Measurements from ENCODE around the gene LBH. TPM values are rescaled to one million over a fixed set of nuclear protein-coding genes. Genes with fewer than 3 reads are reported as not detected.
A peak's percentile ranks its signal among the peaks of the same experiment; 100 is the strongest.

The LBH gene
- total and polyA plus RNA-seq, 10 donors: 48.7 to 178 (median 116) TPM

- H3K27ac ChIP-seq: peak overlapping the region in 4 of 8 donors; percentile 33 to 65 (median 47)
- intact Hi-C loops (cut with DNase I; ENCODE audit: low total_unique reads): no loop called here
- WGBS, 5 donors: 47 to 65% (median 49%) methylated on average over 12 of the region's 12 CpGs
Measured at GRCh38 chr2:30293303-30293921, 62.1 kb downstream of the LBH start.

DNA sequence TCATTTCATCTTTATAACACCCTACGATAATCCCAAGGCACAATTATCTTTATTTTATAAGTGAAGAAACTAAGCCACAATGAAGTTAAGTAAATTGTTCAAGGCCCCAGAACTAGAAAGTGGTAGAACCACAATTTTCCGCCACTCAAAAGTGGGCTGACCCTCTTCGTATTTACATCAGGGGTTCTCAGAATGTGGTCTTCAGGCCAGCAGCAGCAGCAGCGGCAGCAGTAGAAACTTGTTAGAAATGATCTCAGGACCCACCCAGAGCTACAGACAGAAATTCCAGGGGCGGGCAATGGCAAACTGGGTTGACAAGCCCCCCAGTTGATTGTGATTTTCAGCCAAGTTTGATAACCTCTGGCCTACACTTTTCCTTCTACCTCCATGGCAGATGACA, 62.8 kb downstream of the LBH start:
- no peaks in the 10 kb centered on the region for H3K9me3 ChIP-seq
- H3K4me3 ChIP-seq: no peak overlapping the region
- H3K4me1 ChIP-seq: peaks cover 14 to 48% (median 19%) of the 10 kb centered on the region in 6 donors
- no peaks in the 10 kb centered on the region for H3K27me3 ChIP-seq (replicated peaks in 1 of 7)
- intact Hi-C loops (cut with DNase I; ENCODE audit: low total_unique reads): no loop called here
- no peaks in the 10 kb centered on the region for H3K36me3 ChIP-seq
- no peak for DNase-seq
- TF ChIP-seq POLR2A (IDR thresholded peaks at IDR 0.05) (no peak), POLR2AphosphoS5 (IDR thresholded peaks at IDR 0.05) (no peak)
- TF ChIP-seq, protein P1, sequence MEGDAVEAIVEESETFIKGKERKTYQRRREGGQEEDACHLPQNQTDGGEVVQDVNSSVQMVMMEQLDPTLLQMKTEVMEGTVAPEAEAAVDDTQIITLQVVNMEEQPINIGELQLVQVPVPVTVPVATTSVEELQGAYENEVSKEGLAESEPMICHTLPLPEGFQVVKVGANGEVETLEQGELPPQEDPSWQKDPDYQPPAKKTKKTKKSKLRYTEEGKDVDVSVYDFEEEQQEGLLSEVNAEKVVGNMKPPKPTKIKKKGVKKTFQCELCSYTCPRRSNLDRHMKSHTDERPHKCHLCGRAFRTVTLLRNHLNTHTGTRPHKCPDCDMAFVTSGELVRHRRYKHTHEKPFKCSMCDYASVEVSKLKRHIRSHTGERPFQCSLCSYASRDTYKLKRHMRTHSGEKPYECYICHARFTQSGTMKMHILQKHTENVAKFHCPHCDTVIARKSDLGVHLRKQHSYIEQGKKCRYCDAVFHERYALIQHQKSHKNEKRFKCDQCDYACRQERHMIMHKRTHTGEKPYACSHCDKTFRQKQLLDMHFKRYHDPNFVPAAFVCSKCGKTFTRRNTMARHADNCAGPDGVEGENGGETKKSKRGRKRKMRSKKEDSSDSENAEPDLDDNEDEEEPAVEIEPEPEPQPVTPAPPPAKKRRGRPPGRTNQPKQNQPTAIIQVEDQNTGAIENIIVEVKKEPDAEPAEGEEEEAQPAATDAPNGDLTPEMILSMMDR (IDR thresholded peaks at IDR 0.05 in 8 of 11, conservative IDR thresholded peaks at IDR 0.05 in 3 of 11): no peak
- H3K27ac ChIP-seq: peak overlapping the region in 1 of 8 donors; percentile 65
- 84 to 90% (median 89%) methylated on average over 5 of the region's 5 CpGs for WGBS, 5 donors

More at GRCh38 chr2:30293303-30293921, 62.1 kb downstream of the LBH start:
- H3K36me3 ChIP-seq: no peaks in the 10 kb centered on the region
- no peak overlapping the region for H3K4me3 ChIP-seq
- H3K9me3 ChIP-seq: no peaks in the 10 kb centered on the region
- peaks cover 20 to 49% (median 26%) of the 10 kb centered on the region in 6 donors for H3K4me1 ChIP-seq
- TF ChIP-seq, protein P1 (IDR thresholded peaks at IDR 0.05 in 8 of 11, conservative IDR thresholded peaks at IDR 0.05 in 3 of 11): no peak
- TF ChIP-seq POLR2A (IDR thresholded peaks at IDR 0.05) (no peak), POLR2AphosphoS5 (IDR thresholded peaks at IDR 0.05) (no peak)
- no peaks in the 10 kb centered on the region for H3K27me3 ChIP-seq (replicated peaks in 1 of 7)
- DNase-seq: no peak

- Histone ChIP-seq H3K27me3 (replicated peaks in 1 of 7) (no peaks in the 10 kb centered on the region), H3K27ac (no peak overlapping the region), H3K4me3 (no peak overlapping the region), H3K36me3 (no peaks in the 10 kb centered on the region), H3K9me3 (no peaks in the 10 kb centered on the region), H3K4me1 (peaks cover 8 to 52% (median 12%) of the 10 kb centered on the region in 6 donors)
- DNase-seq: no peak
- intact Hi-C loops (cut with DNase I; ENCODE audit: low total_unique reads): no loop called here
- TF ChIP-seq, protein P1 (IDR thresholded peaks at IDR 0.05 in 8 of 11, conservative IDR thresholded peaks at IDR 0.05 in 3 of 11): no peak
- TF ChIP-seq POLR2A (IDR thresholded peaks at IDR 0.05) (no peak), POLR2AphosphoS5 (IDR thresholded peaks at IDR 0.05) (no peak)
Measured at GRCh38 chr2:30296496-30296895, 65.2 kb downstream of the LBH start.

- Histone ChIP-seq H3K27ac (peak overlapping the region in 5 of 8 donors; percentile 1 to 46 (median 9)), H3K36me3 (no peaks in the 10 kb centered on the region), H3K27me3 (replicated peaks in 1 of 7) (no peaks in the 10 kb centered on the region), H3K9me3 (no peaks in the 10 kb centered on the region), H3K4me3 (no peak overlapping the region), H3K4me1 (peaks cover 5 to 53% (median 7%) of the 10 kb centered on the region in 6 donors)
- TF ChIP-seq, protein P1 (IDR thresholded peaks at IDR 0.05 in 8 of 11, conservative IDR thresholded peaks at IDR 0.05 in 3 of 11): no peak
- no peak for TF ChIP-seq POLR2A (IDR thresholded peaks at IDR 0.05)
- intact Hi-C loops (cut with DNase I; ENCODE audit: low total_unique reads): no loop called here
- whole genome bisulfite sequencing, 5 donors: 66 to 85% (median 76%) methylated on average over 6 of the region's 6 CpGs
- DNase-seq: no peak
Measured at GRCh38 chr2:30298302-30298701, 67.0 kb downstream of the LBH start.
